Activated T-cell treated with anti-CD3 and anti-CD28 coated beads, Interleukin-2, amount 50 U/mL, for 1 hour (primary cell): ENCODE data around the gene CXCL6.

ENCODE experiments used
- DNase-seq: peaks from one replicate; pipeline ENCODE4 v3.0.0-alpha.2; 2020

Gene CXCL6

DNA sequence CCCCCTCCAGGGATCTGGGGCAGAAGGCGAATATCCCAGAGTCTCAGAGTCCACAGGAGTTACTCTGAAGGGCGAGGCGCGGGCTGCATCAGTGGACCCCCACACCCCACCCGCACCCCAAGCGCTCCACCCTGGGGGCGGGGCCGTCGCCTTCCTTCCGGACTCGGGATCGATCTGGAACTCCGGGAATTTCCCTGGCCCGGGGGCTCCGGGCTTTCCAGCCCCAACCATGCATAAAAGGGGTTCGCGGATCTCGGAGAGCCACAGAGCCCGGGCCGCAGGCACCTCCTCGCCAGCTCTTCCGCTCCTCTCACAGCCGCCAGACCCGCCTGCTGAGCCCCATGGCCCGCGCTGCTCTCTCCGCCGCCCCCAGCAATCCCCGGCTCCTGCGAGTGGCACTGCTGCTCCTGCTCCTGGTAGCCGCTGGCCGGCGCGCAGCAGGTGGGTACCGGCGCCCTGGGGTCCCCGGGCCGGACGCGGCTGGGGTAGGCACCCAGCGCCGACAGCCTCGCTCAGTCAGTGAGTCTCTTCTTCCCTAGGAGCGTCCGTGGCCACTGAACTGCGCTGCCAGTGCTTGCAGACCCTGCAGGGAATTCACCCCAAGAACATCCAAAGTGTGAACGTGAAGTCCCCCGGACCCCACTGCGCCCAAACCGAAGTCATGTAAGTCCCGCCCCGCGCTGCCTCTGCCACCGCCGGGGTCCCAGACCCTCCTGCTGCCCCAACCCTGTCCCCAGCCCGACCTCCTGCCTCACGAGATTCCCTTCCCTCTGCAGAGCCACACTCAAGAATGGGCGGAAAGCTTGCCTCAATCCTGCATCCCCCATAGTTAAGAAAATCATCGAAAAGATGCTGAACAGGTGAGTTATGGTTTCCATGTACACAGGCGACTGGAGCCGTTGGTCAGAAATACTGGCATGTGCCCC is 32.9 kb downstream of the CXCL6 start, which contains the start of gene CXCL1:
Gene CXCL1 (plus strand): TSS at position 264 of the 926 bp plus-strand sequence. CDS start 78 bp downstream, at position 342.
- DNase-seq = no peak

DNA sequence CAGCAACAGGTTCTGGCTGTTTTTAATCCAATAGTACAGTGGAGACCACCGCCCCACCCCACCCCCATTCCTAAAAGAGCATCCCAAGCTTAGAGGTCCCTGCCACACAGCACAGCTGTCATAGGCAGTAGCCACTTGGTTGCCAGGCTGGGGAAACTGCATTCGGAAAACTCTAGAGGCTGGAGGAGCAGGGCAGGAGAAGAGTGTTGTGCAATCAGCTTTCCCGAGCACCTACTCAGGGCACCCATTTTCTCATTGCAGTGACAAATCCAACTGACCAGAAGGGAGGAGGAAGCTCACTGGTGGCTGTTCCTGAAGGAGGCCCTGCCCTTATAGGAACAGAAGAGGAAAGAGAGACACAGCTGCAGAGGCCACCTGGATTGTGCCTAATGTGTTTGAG is 33.8 kb downstream of the CXCL6 start:
- no peak for DNase-seq

DNA sequence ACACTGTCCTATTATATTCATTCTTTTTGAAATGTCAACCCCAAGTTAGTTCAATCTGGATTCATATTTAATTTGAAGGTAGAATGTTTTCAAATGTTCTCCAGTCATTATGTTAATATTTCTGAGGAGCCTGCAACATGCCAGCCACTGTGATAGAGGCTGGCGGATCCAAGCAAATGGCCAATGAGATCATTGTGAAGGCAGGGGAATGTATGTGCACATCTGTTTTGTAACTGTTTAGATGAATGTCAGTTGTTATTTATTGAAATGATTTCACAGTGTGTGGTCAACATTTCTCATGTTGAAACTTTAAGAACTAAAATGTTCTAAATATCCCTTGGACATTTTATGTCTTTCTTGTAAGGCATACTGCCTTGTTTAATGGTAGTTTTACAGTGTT is 34.3 kb downstream of the CXCL6 start:
- DNase-seq = no peak

DNA sequence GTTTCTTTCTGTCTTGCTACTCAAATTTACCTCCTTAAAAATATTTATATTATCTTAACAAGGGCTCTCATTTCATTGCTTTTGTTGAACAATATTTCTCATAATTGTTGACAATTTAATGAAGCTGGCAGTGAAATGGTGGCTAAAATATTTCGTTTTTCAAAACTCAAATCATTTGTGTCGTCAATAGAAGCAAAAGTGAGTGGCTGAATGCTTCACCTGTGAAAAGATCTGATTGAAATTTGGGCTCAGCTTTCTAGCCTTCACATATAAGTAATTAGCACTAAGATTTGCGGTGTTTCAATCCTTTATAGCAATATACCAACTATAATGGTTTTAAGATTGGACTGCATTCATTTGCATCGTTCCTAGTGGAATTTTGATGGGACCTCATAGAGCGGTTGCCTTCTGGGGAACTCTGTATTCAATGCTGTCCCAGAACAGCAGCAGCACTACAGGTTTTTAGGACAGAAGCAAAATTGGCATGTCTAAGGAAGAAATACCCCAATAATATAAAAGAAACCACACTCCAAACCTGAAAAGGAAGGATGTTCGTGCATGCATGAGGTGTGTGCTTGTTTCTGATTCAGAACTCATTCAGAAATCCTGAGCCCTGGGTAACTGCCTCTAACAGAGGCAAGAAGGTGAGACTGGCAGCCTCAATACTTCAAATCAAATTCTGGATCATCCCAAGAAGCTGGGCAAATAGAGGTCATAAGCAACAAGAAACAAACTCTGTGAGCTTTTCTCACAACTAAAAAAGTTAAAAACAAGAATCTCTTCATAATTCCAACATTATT is 35.2 kb downstream of the CXCL6 start:
- no peak for DNase-seq

DNA sequence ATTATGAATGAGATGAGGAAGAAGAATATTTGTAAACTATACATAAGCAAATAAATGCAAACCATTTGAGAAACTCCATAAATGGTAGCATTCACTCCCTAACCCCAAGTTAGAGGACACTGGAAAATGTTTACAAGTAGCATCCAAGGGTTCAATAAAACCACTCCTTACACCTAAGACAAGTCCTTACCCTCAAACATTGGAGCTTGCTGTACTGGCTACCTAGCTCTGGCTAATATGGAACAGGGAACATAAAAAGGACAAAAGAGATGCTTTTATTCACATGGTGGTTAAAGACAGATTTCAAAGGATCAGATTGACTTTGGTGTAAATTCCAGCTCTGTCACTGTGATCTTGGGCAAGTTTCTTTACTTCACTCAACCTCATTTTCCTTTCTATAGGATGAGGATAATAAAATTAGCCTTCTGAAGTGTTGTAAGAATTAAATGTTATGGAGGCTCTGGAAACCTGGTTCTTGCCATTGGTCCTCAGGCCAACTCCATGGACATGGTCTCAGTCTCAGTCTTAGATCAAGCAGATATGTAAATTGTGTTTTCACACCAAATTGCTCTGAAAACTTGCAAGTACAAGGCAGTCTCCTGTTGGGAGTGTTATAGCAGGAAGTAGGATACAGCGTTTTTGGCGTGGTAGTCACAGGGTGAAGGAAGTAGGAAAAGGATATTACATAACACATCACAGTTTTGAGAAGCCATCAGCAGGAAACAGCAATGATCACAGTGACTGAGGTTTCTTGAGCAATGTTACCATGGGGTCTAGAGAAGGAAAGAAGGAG is 36.0 kb downstream of the CXCL6 start:
- DNase-seq = no peak

DNA sequence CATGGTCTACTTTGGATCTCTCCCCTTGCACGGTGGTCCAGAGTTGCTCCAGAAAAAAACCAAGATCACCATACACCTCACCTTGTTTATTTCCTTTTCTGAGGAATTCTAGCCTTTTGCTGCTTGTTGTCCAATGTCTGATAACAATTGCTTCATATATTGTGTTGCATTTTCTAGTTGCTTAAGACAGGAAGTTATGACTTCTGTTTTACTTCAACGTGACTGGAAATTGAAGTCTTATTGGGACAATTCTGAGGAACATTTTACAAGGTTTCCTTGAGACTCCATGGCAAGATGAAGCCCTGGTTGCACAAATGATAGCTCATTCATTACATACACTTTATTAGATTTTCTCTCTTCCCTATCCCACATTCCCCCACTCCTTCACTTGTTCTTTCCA is 37.9 kb downstream of the CXCL6 start:
- DNase-seq = no peak

DNA sequence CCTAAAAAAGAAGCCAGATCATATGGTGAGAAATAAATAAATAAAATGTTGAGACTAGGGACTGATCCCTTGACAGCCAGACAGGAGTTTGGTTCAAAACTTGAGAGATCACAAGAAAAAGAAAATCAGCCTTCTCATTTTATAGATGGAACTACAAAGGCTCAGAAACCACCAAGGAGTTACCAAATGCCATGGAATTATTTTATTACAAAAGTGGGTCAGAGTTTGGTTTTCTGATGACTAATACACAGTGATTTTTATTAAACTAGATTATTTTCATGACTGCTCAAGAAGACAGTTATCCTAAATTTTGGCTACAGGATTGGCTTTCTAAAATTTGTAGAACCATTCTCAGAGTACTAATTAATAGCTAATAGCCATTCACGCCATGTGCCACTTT is 38.9 kb downstream of the CXCL6 start:
- no peak for DNase-seq

DNA sequence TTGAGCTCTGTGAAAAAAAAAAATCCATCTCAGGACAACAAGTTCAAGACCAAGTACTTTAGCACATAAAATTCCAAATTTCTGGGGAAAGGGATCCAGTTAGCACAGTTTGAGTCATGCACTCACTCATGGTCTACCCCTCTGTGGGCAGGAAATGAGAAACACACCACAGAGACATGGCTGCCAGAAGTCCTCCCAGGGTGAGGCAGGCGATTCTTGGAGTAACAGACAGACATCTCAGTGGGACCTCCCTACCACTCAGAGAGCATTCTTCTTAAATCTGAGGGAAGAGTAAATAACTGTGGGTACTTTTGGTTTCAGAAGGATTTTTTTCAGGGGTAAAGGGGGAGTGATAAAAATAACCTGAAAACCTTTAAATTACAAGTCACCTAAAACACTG is 46.8 kb downstream of the CXCL6 start:
- no peak for DNase-seq

DNA sequence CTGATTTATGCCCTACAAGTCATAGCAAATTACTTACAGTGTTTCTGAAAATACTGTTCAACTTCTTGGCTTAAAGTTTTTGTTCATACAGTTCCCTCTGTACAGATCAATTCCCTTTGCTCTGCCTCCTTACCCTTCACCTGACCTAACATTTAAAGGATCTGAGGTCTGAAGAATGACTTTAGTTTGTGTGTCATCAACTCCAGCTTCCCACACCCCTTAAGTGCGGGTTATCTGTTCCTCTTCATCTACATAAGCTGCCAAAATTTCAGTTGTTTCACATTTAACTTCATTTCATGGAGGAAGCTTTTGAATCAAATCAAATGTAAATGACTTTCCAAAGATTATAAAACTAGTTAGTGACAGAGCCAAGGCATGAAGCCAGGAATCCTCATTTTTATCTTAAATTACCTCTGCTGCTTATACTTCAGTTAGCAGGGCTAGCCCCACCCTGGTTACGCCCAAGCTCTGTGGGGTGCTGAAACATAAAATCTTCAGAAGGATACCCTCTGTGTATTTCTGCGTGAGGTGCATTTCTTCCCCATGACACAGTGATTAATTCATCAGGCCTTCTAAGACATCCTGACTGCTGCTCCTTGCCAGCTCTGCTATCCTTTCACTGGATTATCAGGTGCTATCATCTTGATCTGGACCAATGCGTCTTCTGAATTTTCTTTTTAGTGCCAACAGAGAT is 49.2 kb downstream of the CXCL6 start:
- no peak for DNase-seq
